Caco-2 (cell line): ENCODE data around the gene FIBP. TPM values are rescaled to one million over a fixed set of nuclear protein-coding genes. Genes with fewer than 3 reads are reported as not detected.

ENCODE experiments used
- BruUV-seq: library from RNA; stranded (reverse); fragments of 400-500 nt; replicated peaks from 2 replicates; lab custom pipeline; 2021; lab: Mats Ljungman, UMichigan
- CTCF ChIA-PET: fragments of 300-600 bp; sonication (Branson Sonifier 250); formaldehyde crosslinking; loops from one replicate; lab custom pipeline; 2022; ENCODE audit warnings: antibody characterized with exemption; lab: Charles Lee
- POLR2A ChIA-PET: fragments of 300-600 bp; sonication (Branson Sonifier 250); formaldehyde crosslinking; loops from one replicate; lab custom pipeline; 2022; ENCODE audit warnings: antibody characterized with exemption; lab: Charles Lee
- DNase-seq, 2 experiments: peaks; one replicate each; pipeline versions ENCODE4 v3.0.0 to v3.0.0-alpha.2; 2020 to 2022
- H3K27me3 ChIP-seq: replicated peaks from 2 replicates; pipeline ENCODE4 v1.6.0; 2011; ENCODE audit warnings: low read length; ENCODE audit not compliant: control insufficient read depth, insufficient read depth
- H3K36me3 ChIP-seq: 2 replicates; pipeline ENCODE4 v1.5.1; 2011; ENCODE audit warnings: low read length; ENCODE audit not compliant: control insufficient read depth, insufficient read depth
- H3K4me1 ChIP-seq: fragments of 250-450 bp; sonication (Bioruptor Pico); 2 replicates; pipeline ENCODE4 v1.5.1; 2020; ENCODE audit warnings: mild to moderate bottlenecking
- H3K4me3 ChIP-seq: 2 replicates; pipeline ENCODE4 v1.5.1; 2011; ENCODE audit warnings: low read depth, mild to moderate bottlenecking, control low read depth, low read length
- H3K9me3 ChIP-seq: fragments of 250-450 bp; sonication (Bioruptor Pico); 2 replicates; pipeline ENCODE4 v1.5.1; 2020; ENCODE audit warnings: mild to moderate bottlenecking, moderate library complexity
- H3K27ac Mint-ChIP-seq: one replicate; pipeline ENCODE4 v1.8.0; 2022; ENCODE audit warnings: mixed read lengths; ENCODE audit not compliant: unreplicated experiment
- H3K27me3 Mint-ChIP-seq: one replicate; pipeline ENCODE4 v1.8.0; 2022; ENCODE audit warnings: mixed read lengths; ENCODE audit not compliant: insufficient read depth, unreplicated experiment
- H3K36me3 Mint-ChIP-seq: one replicate; pipeline ENCODE4 v1.8.0; 2022; ENCODE audit warnings: mild to moderate bottlenecking, mixed read lengths; ENCODE audit not compliant: insufficient read depth, unreplicated experiment
- H3K4me1 Mint-ChIP-seq: one replicate; pipeline ENCODE4 v1.8.0; 2022; ENCODE audit warnings: low read depth, mixed read lengths; ENCODE audit not compliant: unreplicated experiment
- H3K4me3 Mint-ChIP-seq: one replicate; pipeline ENCODE4 v1.8.0; 2022; ENCODE audit warnings: mild to moderate bottlenecking, moderate library complexity, mixed read lengths; ENCODE audit not compliant: unreplicated experiment
- H3K9me3 Mint-ChIP-seq: one replicate; pipeline ENCODE4 v1.8.0; 2022; ENCODE audit warnings: mixed read lengths; ENCODE audit not compliant: unreplicated experiment
- intact Hi-C: fragments of 100-400 bp; cut with micrococcal nuclease; formaldehyde crosslinking; loops from one replicate; pipeline ENCODE4 v1.10.0; 2022; ENCODE audit not compliant: unreplicated experiment
- total RNA-seq: library from RNA; stranded (reverse); gene quantifications from 2 replicates; pipeline ENCODE4 v1.2.3, GENCODE V29; 2022
- TF ChIP-seq, protein P1 (sequence below), 2 experiments: fragments of 200-600 bp in 1 of 2; IDR thresholded peaks; 1 replicate in 1 of 2; 2 replicates in 1 of 2; pipeline versions ENCODE4 v1.5.1 to v1.8.0; 2011 to 2022; ENCODE audit warnings: antibody characterized with exemption in 1 of 2, control low read depth in 1 of 2, inconsistent platforms in 1 of 2, low read depth in 1 of 2, low read length in 1 of 2, mild to moderate bottlenecking in 1 of 2, moderate library complexity in 1 of 2; ENCODE audit not compliant: insufficient read depth in 1 of 2, severe bottlenecking in 1 of 2, unreplicated experiment in 1 of 2

Gene FIBP
- total RNA-seq, 1 experiment from 2014 or later: 61.5 TPM

- intact Hi-C loops: no loop called here
- Mint-ChIP-seq H3K9me3 (no peaks in the 10 kb centered on the region), H3K36me3 (peaks cover 27% of the 10 kb centered on the region), H3K27me3 (no peaks in the 10 kb centered on the region), H3K4me1 (peaks cover 11% of the 10 kb centered on the region), H3K4me3 (no peak overlapping the region), H3K27ac (no peak overlapping the region)
- Histone ChIP-seq H3K9me3 (no peaks in the 10 kb centered on the region), H3K36me3 (no peaks in the 10 kb centered on the region), H3K4me1 (peaks cover 11% of the 10 kb centered on the region), H3K27me3 (no peaks in the 10 kb centered on the region; the same call in 1 of the 2 replicates), H3K4me3 (no peak overlapping the region)
- TF ChIP-seq, protein P1, sequence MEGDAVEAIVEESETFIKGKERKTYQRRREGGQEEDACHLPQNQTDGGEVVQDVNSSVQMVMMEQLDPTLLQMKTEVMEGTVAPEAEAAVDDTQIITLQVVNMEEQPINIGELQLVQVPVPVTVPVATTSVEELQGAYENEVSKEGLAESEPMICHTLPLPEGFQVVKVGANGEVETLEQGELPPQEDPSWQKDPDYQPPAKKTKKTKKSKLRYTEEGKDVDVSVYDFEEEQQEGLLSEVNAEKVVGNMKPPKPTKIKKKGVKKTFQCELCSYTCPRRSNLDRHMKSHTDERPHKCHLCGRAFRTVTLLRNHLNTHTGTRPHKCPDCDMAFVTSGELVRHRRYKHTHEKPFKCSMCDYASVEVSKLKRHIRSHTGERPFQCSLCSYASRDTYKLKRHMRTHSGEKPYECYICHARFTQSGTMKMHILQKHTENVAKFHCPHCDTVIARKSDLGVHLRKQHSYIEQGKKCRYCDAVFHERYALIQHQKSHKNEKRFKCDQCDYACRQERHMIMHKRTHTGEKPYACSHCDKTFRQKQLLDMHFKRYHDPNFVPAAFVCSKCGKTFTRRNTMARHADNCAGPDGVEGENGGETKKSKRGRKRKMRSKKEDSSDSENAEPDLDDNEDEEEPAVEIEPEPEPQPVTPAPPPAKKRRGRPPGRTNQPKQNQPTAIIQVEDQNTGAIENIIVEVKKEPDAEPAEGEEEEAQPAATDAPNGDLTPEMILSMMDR (IDR thresholded peaks at IDR 0.05; ENCODE audit: insufficient read depth in 1 of 2, low read depth in 1 of 2, low read length in 1 of 2, severe bottlenecking in 1 of 2, unreplicated experiment in 1 of 2): no peak
- CTCF ChIA-PET: interaction anchor here (0.7 to 1.4 kb wide), 4 partner anchors 9 to 87 kb away, joined by 3 to 19 read pairs (median 6); partner anchors contain the start of gene FIBP
- no peak for DNase-seq
- POLR2A ChIA-PET: no interaction called here
- no TSS peak for BruUV-seq
Measured at GRCh38 chr11:65897020-65897471, 8.8 kb upstream of the FIBP start.

- Mint-ChIP-seq H3K9me3 (no peaks in the 10 kb centered on the region), H3K27me3 (no peaks in the 10 kb centered on the region), H3K4me3 (no peak overlapping the region), H3K27ac (no peak overlapping the region), H3K36me3 (peaks cover 27% of the 10 kb centered on the region), H3K4me1 (peaks cover 10% of the 10 kb centered on the region)
- no peaks in the 10 kb centered on the region for H3K9me3 ChIP-seq
- H3K27me3 ChIP-seq: no peaks in the 10 kb centered on the region; the same call in 1 of the 2 replicates
- TF ChIP-seq, protein P1 (IDR thresholded peaks at IDR 0.05; ENCODE audit: insufficient read depth in 1 of 2, low read depth in 1 of 2, low read length in 1 of 2, severe bottlenecking in 1 of 2, unreplicated experiment in 1 of 2): no peak
- no TSS peak for BruUV-seq
- ChIA-PET CTCF (interaction anchor here (0.8 to 1.4 kb wide), 4 partner anchors 8 to 37 kb away, joined by 3 to 19 read pairs (median 3); partner anchors contain the start of gene FIBP), POLR2A (no interaction called here)
- intact Hi-C loops: no loop called here
- H3K36me3 ChIP-seq: no peaks in the 10 kb centered on the region
- peaks cover 14% of the 10 kb centered on the region for H3K4me1 ChIP-seq
- H3K4me3 ChIP-seq: no peak overlapping the region
- DNase-seq: no peak
Measured at GRCh38 chr11:65896034-65896999, 8.0 kb upstream of the FIBP start.

DNA sequence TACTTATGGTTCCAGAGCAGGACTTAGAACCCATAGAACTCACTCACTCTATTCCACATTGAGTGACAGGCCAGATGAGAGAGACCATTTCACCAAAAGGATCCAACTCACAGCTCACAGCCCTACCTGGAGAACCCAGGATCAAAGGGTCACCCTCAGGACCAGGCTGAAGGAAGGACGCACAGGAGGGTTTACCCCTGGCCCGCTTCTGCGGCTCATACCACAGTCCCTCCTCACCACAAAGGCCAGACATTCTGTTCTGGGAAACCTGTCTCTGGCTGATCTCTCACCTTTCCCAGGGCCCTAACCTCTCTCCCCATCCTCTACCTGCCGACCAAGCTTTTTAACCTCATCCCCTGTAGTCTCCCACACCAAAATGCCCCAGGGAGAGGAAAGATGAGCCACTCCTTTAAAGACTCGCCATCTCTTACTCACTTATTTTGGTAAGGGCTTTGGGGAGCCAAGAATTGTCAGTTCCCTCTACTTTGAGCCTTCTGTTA, 7.3 kb upstream of the FIBP start:
- Mint-ChIP-seq H3K27me3 (no peaks in the 10 kb centered on the region), H3K36me3 (peaks cover 29% of the 10 kb centered on the region), H3K4me3 (no peak overlapping the region), H3K27ac (no peak overlapping the region), H3K9me3 (no peaks in the 10 kb centered on the region), H3K4me1 (peaks cover 10% of the 10 kb centered on the region)
- Histone ChIP-seq H3K36me3 (no peaks in the 10 kb centered on the region), H3K9me3 (no peaks in the 10 kb centered on the region), H3K4me1 (peaks cover 9% of the 10 kb centered on the region), H3K4me3 (no peak overlapping the region), H3K27me3 (no peaks in the 10 kb centered on the region; the same call in 1 of the 2 replicates)
- no peak for DNase-seq
- POLR2A ChIA-PET: no interaction called here
- intact Hi-C loops: no loop called here
- BruUV-seq: no TSS peak
- CTCF ChIA-PET: interaction anchor here (1.2 to 1.4 kb wide), 2 partner anchors 11 to 36 kb away, joined by 3 read pairs; no protein-coding TSS in a partner anchor
- TF ChIP-seq, protein P1 (IDR thresholded peaks at IDR 0.05; ENCODE audit: insufficient read depth in 1 of 2, low read depth in 1 of 2, low read length in 1 of 2, severe bottlenecking in 1 of 2, unreplicated experiment in 1 of 2): no peak
